Astrocyte (in vitro differentiated cells and primary cell): Measurements from ENCODE around the gene GXYLT1. TPM values are rescaled to one million over a fixed set of nuclear protein-coding genes. Genes with fewer than 3 reads are reported as not detected.
A peak's percentile ranks its signal among the peaks of the same experiment; 100 is the strongest.

Experiments used
- DNase-seq: peaks from one replicate; pipeline ENCODE4 v3.0.0-alpha.2; 2010; ENCODE audit warnings: low read depth
- FAIRE-seq: peaks from 2 replicates; lab custom pipeline; 2011; peaks lifted over from hg19 to GRCh38; lab: Jason Lieb, UNC
- H2AFZ ChIP-seq: 2 replicates; pipeline ENCODE4 v1.6.0; 2012; ENCODE audit warnings: low read depth, low read length, inconsistent platforms
- H3K27ac ChIP-seq: 2 replicates; pipeline ENCODE4 v1.5.1; 2011; ENCODE audit warnings: low read depth, low read length, inconsistent platforms
- H3K27me3 ChIP-seq: 2 replicates; pipeline ENCODE4 v1.6.0; 2011; ENCODE audit warnings: low read length, inconsistent platforms; ENCODE audit not compliant: insufficient read depth
- H3K36me3 ChIP-seq: 2 replicates; pipeline ENCODE4 v1.5.1; 2011; ENCODE audit warnings: low read length, inconsistent platforms; ENCODE audit not compliant: insufficient read depth
- H3K4me1 ChIP-seq: 2 replicates; pipeline ENCODE4 v1.5.1; 2011; ENCODE audit warnings: low read length, inconsistent platforms; ENCODE audit not compliant: insufficient read depth
- H3K4me2 ChIP-seq: 2 replicates; pipeline ENCODE4 v1.6.0; 2012; ENCODE audit warnings: low read length, inconsistent platforms
- H3K4me3 ChIP-seq: 2 replicates; pipeline ENCODE4 v1.5.1; 2011; ENCODE audit warnings: low read depth, mild to moderate bottlenecking, low read length, inconsistent platforms; ENCODE audit not compliant: insufficient read depth
- H3K79me2 ChIP-seq: 2 replicates; pipeline ENCODE4 v1.6.0; 2012; ENCODE audit warnings: mild to moderate bottlenecking, low read length, inconsistent platforms; ENCODE audit not compliant: insufficient read depth
- H3K9ac ChIP-seq: 2 replicates; pipeline ENCODE4 v1.6.0; 2012; ENCODE audit warnings: mild to moderate bottlenecking, low read length, inconsistent platforms
- H3K9me3 ChIP-seq: 2 replicates; pipeline ENCODE4 v1.5.1; 2012; ENCODE audit warnings: low read depth, mild to moderate bottlenecking, low read length, inconsistent platforms; ENCODE audit not compliant: insufficient read depth
- H4K20me1 ChIP-seq: 2 replicates; pipeline ENCODE4 v1.6.0; 2012; ENCODE audit warnings: low read length, inconsistent platforms; ENCODE audit not compliant: insufficient read depth
- H3K27ac Mint-ChIP-seq: one replicate; pipeline ENCODE4 v1.8.0; 2021; ENCODE audit warnings: mild to moderate bottlenecking, mixed read lengths; ENCODE audit not compliant: unreplicated experiment
- H3K27me3 Mint-ChIP-seq: one replicate; pipeline ENCODE4 v1.8.0; 2021; ENCODE audit warnings: low read depth, mixed read lengths; ENCODE audit not compliant: unreplicated experiment
- H3K36me3 Mint-ChIP-seq: one replicate; pipeline ENCODE4 v1.8.0; 2021; ENCODE audit warnings: low read depth, mixed read lengths; ENCODE audit not compliant: unreplicated experiment
- H3K4me1 Mint-ChIP-seq: one replicate; pipeline ENCODE4 v1.8.0; 2021; ENCODE audit warnings: low read depth, mixed read lengths; ENCODE audit not compliant: unreplicated experiment
- H3K4me3 Mint-ChIP-seq: one replicate; pipeline ENCODE4 v1.8.0; 2021; ENCODE audit warnings: mild to moderate bottlenecking, moderate library complexity, mixed read lengths; ENCODE audit not compliant: unreplicated experiment
- H3K9me3 Mint-ChIP-seq: one replicate; pipeline ENCODE4 v1.8.0; 2021; ENCODE audit warnings: mild to moderate bottlenecking, mixed read lengths; ENCODE audit not compliant: unreplicated experiment
- CTCF ChIP-seq: IDR thresholded peaks from 2 replicates; pipeline ENCODE4 v1.5.1; 2011; ENCODE audit warnings: low read depth, mild to moderate bottlenecking, inconsistent platforms, low read length, moderate library complexity; ENCODE audit not compliant: insufficient read depth
- EZH2 ChIP-seq: IDR thresholded peaks from 2 replicates; pipeline ENCODE4 v1.6.1; 2012; ENCODE audit warnings: mild to moderate bottlenecking, low read length, inconsistent platforms; ENCODE audit not compliant: insufficient read depth
- total RNA-seq: library from RNA; stranded (reverse); gene quantifications from 2 replicates; pipeline ENCODE4 v1.2.1, GENCODE V29; 2021

Gene GXYLT1
- total RNA-seq, 1 donor from 2014 or later = 23.1 TPM

GRCh38 chr12:42119085-42119633 lies 25.5 kb downstream of the GXYLT1 start:
- FAIRE-seq (peak; percentile 45), DNase-seq (peak; percentile 82)
- H2AFZ ChIP-seq = no peak overlapping the region
- no peaks in the 10 kb centered on the region for H3K27me3 ChIP-seq
- peak overlapping the region; percentile 64 for H3K27ac Mint-ChIP-seq
- H3K27ac ChIP-seq = no peak overlapping the region
- peaks cover 11% of the 10 kb centered on the region for H4K20me1 ChIP-seq
- TF ChIP-seq EZH2 (no peak), CTCF (no peak)
- H3K79me2 ChIP-seq = peaks cover 38% of the 10 kb centered on the region
- no peak overlapping the region for H3K9ac ChIP-seq
- H3K27me3 Mint-ChIP-seq = no peaks in the 10 kb centered on the region
- no peaks in the 10 kb centered on the region for H3K4me1 ChIP-seq
- H3K36me3 Mint-ChIP-seq = peaks cover 14% of the 10 kb centered on the region
- H3K4me3 Mint-ChIP-seq = no peak overlapping the region
- peaks cover 2% of the 10 kb centered on the region for H3K9me3 Mint-ChIP-seq
- H3K4me2 ChIP-seq = no peak overlapping the region
- H3K9me3 ChIP-seq = no peaks in the 10 kb centered on the region
- peaks cover 5% of the 10 kb centered on the region for H3K4me1 Mint-ChIP-seq
- H3K4me3 ChIP-seq = no peak overlapping the region
- no peaks in the 10 kb centered on the region for H3K36me3 ChIP-seq

- peak overlapping the region; percentile 32 for H3K27ac ChIP-seq
- no peak overlapping the region for H3K4me3 Mint-ChIP-seq
Measured at GRCh38 chr12:42118136-42118879, 26.4 kb downstream of the GXYLT1 start.

More at GRCh38 chr12:42118136-42118879, 26.4 kb downstream of the GXYLT1 start:
- no peak overlapping the region for H2AFZ ChIP-seq
- Mint-ChIP-seq H3K36me3 (peaks cover 16% of the 10 kb centered on the region), H3K4me1 (peaks cover 5% of the 10 kb centered on the region), H3K27ac (peak overlapping the region; percentile 16), H3K27me3 (no peaks in the 10 kb centered on the region), H3K9me3 (peaks cover 2% of the 10 kb centered on the region)
- peaks cover 11% of the 10 kb centered on the region for H4K20me1 ChIP-seq
- peaks cover 36% of the 10 kb centered on the region for H3K79me2 ChIP-seq
- H3K27me3 ChIP-seq = no peaks in the 10 kb centered on the region
- H3K36me3 ChIP-seq = no peaks in the 10 kb centered on the region
- peak overlapping the region; percentile 18 for H3K4me2 ChIP-seq
- no peak for FAIRE-seq
- H3K9me3 ChIP-seq = no peaks in the 10 kb centered on the region
- peak; percentile 69 for DNase-seq
- H3K4me3 ChIP-seq = no peak overlapping the region
- TF ChIP-seq CTCF (no peak), EZH2 (no peak)
- H3K9ac ChIP-seq = no peak overlapping the region
- no peaks in the 10 kb centered on the region for H3K4me1 ChIP-seq
